ENCODE measurements around the gene SYT12.
A peak's percentile ranks its signal among the peaks of the same experiment; 100 is the strongest.

SYT12 gene

DNA sequence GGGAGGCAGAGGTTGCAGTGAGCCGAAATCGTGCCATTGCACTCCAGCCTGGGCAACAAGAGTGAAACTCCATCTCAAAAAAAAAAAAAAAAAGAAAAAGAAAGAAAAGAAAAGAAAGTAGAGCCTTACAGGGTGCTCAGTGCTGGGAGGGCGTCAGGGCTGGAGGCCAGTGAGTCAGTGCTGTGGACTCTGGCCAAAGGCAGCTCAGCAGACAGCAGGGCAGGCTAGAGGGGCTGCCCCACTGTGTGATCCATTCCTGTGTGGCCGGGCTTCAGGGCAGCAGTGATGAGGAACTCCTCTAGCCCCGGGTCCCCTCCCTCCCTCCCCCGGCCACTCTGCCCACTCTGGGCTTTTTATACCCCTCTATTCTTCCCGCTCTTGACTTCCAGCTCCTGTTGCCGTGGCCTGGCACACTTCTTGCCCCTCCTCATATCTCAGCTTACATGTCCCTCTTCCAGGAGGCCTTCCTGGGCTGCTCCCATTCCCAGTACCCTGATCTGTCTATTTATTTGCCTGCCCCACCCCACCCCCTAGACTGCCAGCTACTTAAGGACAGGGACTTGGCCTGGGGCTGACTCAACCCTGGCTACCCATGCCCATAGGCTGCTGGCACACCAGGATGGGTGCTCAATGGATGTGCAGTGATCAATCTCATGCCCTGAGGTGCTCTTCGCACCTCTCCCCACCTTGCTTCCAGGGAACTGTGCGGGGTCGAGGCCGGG, 10.1 kb downstream of the SYT12 start:
- no peak overlapping the region for H3K4ac ChIP-seq (ENCODE audit: low read length)
- H3K27ac ChIP-seq (replicated peaks; ENCODE audit: low read length), result no peak overlapping the region

DNA sequence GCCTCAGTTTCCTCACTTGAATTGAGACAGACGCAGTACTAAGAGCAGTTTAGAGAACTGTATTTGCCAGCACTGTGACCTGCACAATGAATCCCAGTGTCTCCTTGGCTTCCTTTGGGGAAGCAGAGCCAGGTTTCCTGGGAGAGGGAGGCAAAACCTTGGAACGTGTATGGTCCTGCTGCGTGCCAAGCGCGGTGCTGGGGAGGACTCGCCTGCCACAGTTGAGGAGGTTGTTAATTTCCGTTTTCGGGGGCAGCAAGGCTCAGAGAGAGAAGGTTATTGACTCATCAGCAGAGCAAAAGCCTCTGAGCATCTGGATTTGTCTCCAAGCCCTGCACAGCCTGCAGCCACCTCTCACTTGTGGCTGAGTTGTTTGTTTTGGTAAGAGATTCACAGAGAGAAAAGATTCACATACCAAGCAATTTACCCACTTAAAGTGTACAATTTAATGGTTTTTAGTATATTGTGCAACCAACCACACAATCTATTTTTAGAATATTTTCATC, 10.8 kb downstream of the SYT12 start:
- H4K91ac ChIP-seq (ENCODE audit: low read depth, low read length, poor library complexity), result no peak overlapping the region
- H4K8ac ChIP-seq (ENCODE audit: low read depth, low read length), result no peak overlapping the region
- H2BK12ac ChIP-seq (ENCODE audit: low read length), result no peak overlapping the region
- H3K36me3 ChIP-seq (replicated peaks in 1 of 2; ENCODE audit: control insufficient read depth in 2 of 2, insufficient read depth in 2 of 2, low read length in 2 of 2), result no peaks in the 10 kb centered on the region
- whole genome bisulfite sequencing, 2 donors (ENCODE audit: extremely low coverage in 2 of 2, insufficient read length in 2 of 2, insufficient replicate concordance in 1 of 2), result no CpG with 5 or more reads among the region's 8 CpGs
- no peak overlapping the region for H2AK5ac ChIP-seq (ENCODE audit: low read depth, low read length)
- H3K4me1 ChIP-seq (ENCODE audit: control insufficient read depth in 2 of 2, insufficient read depth in 1 of 2, low read depth in 1 of 2, low read length in 2 of 2), result peaks cover 0 to 3% of the 10 kb centered on the region in 2 donors
- H3K9ac ChIP-seq (ENCODE audit: low read depth, low read length, poor library complexity), result no peak overlapping the region
- H3K4ac ChIP-seq (ENCODE audit: low read length), result no peak overlapping the region
- H3K18ac ChIP-seq (ENCODE audit: low read length), result no peak overlapping the region
- peaks cover 0 to 19% (median 0%) of the 10 kb centered on the region in 3 experiments for H3K27me3 ChIP-seq (ENCODE audit: control insufficient read depth in 3 of 3, insufficient read depth in 3 of 3, low read depth in 1 of 3, low read length in 3 of 3)
- no peak overlapping the region for H3K4me3 ChIP-seq (ENCODE audit: low read length in 2 of 2)
- no peak overlapping the region for H3K14ac ChIP-seq (ENCODE audit: low read length)
- no peak overlapping the region for H3K4me2 ChIP-seq (ENCODE audit: insufficient read depth, low read length, poor library complexity, severe bottlenecking)
- H2BK120ac ChIP-seq (ENCODE audit: low read depth, low read length), result no peak overlapping the region
- no peak overlapping the region for H2BK15ac ChIP-seq (ENCODE audit: low read length)
- no peak overlapping the region for H2AFZ ChIP-seq (ENCODE audit: low read length)
- DNase-seq (ENCODE audit: low spot score), result no peak
- no peak overlapping the region for H2BK5ac ChIP-seq (ENCODE audit: low read length)
- H3K27ac ChIP-seq (replicated peaks; ENCODE audit: low read length), result no peak overlapping the region
- peaks cover 1% of the 10 kb centered on the region for H3K79me1 ChIP-seq (ENCODE audit: low read depth, low read length)
- H3K23ac ChIP-seq (ENCODE audit: low read depth, low read length, poor library complexity), result no peak overlapping the region
- peaks cover 0 to 2% of the 10 kb centered on the region in 2 donors for H3K9me3 ChIP-seq (replicated peaks in 1 of 2; ENCODE audit: control insufficient read depth in 2 of 2, insufficient read depth in 1 of 2, low read depth in 1 of 2, low read length in 2 of 2)

More for the DNA sequence above, 10.1 kb downstream of the SYT12 start:
- Histone ChIP-seq H2AK5ac (ENCODE audit: low read depth, low read length) (no peak overlapping the region), H2BK12ac (ENCODE audit: low read length) (no peak overlapping the region), H4K8ac (ENCODE audit: low read depth, low read length) (no peak overlapping the region), H2BK5ac (ENCODE audit: low read length) (no peak overlapping the region), H4K91ac (ENCODE audit: low read depth, low read length, poor library complexity) (no peak overlapping the region), H2BK120ac (ENCODE audit: low read depth, low read length) (no peak overlapping the region), H3K4me2 (ENCODE audit: insufficient read depth, low read length, poor library complexity, severe bottlenecking) (no peak overlapping the region), H3K79me1 (ENCODE audit: low read depth, low read length) (peaks cover 1% of the 10 kb centered on the region), H2BK15ac (ENCODE audit: low read length) (no peak overlapping the region), H3K23ac (ENCODE audit: low read depth, low read length, poor library complexity) (no peak overlapping the region), H3K18ac (ENCODE audit: low read length) (no peak overlapping the region), H3K36me3 (replicated peaks in 1 of 2; ENCODE audit: control insufficient read depth in 2 of 2, insufficient read depth in 2 of 2, low read length in 2 of 2) (no peaks in the 10 kb centered on the region), H3K9ac (ENCODE audit: low read depth, low read length, poor library complexity) (no peak overlapping the region), H3K4me1 (ENCODE audit: control insufficient read depth in 2 of 2, insufficient read depth in 1 of 2, low read depth in 1 of 2, low read length in 2 of 2) (peaks cover 0 to 5% of the 10 kb centered on the region in 2 donors), H3K9me3 (replicated peaks in 1 of 2; ENCODE audit: control insufficient read depth in 2 of 2, insufficient read depth in 1 of 2, low read depth in 1 of 2, low read length in 2 of 2) (peaks cover 0 to 2% of the 10 kb centered on the region in 2 donors), H3K14ac (ENCODE audit: low read length) (no peak overlapping the region), H3K27me3 (ENCODE audit: control insufficient read depth in 3 of 3, insufficient read depth in 3 of 3, low read depth in 1 of 3, low read length in 3 of 3) (peaks cover 0 to 19% (median 0%) of the 10 kb centered on the region in 3 experiments), H3K4me3 (ENCODE audit: low read length in 2 of 2) (no peak overlapping the region), H2AFZ (ENCODE audit: low read length) (no peak overlapping the region)
- no peak for DNase-seq (ENCODE audit: low spot score)
- no CpG with 5 or more reads among the region's 12 CpGs for WGBS, 2 donors (ENCODE audit: extremely low coverage in 2 of 2, insufficient read length in 2 of 2, insufficient replicate concordance in 1 of 2)

DNA sequence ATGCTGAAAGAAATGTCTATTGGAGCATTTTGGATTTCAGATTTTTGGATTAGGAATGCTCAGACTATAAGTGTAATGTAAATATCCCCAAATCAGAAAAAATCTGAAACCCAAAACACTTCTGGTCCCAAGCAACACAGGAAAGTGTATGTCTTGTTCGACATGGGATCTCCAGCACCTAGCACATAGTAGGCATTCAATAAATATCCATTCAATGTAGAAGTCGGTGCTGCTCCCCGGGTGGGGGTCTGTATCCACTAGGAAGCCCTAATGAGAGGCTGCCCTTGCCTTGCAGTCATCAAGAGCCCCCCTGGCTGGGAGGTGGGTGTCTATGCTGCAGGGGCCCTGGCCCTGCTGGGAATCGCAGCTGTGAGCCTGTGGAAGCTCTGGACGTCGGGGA, 11.4 kb downstream of the SYT12 start:
- no peak overlapping the region for H3K14ac ChIP-seq (ENCODE audit: low read length)
- no peak overlapping the region for H3K23ac ChIP-seq (ENCODE audit: low read depth, low read length, poor library complexity)
- peaks cover 0 to 15% (median 0%) of the 10 kb centered on the region in 3 experiments for H3K27me3 ChIP-seq (ENCODE audit: control insufficient read depth in 3 of 3, insufficient read depth in 3 of 3, low read depth in 1 of 3, low read length in 3 of 3)
- no peak overlapping the region for H4K8ac ChIP-seq (ENCODE audit: low read depth, low read length)
- DNase-seq (ENCODE audit: low spot score), result no peak
- no peaks in the 10 kb centered on the region for H3K36me3 ChIP-seq (replicated peaks in 1 of 2; ENCODE audit: control insufficient read depth in 2 of 2, insufficient read depth in 2 of 2, low read length in 2 of 2)
- H2AK5ac ChIP-seq (ENCODE audit: low read depth, low read length), result peak overlapping the region; percentile 74
- H2AFZ ChIP-seq (ENCODE audit: low read length), result no peak overlapping the region
- H2BK15ac ChIP-seq (ENCODE audit: low read length), result no peak overlapping the region
- H3K9ac ChIP-seq (ENCODE audit: low read depth, low read length, poor library complexity), result peak overlapping the region; percentile 24
- no peak overlapping the region for H2BK12ac ChIP-seq (ENCODE audit: low read length)
- peaks cover 0 to 2% of the 10 kb centered on the region in 2 donors for H3K9me3 ChIP-seq (replicated peaks in 1 of 2; ENCODE audit: control insufficient read depth in 2 of 2, insufficient read depth in 1 of 2, low read depth in 1 of 2, low read length in 2 of 2)
- H2BK5ac ChIP-seq (ENCODE audit: low read length), result no peak overlapping the region
- no peak overlapping the region for H2BK120ac ChIP-seq (ENCODE audit: low read depth, low read length)
- H3K4ac ChIP-seq (ENCODE audit: low read length), result peak overlapping the region; percentile 89
- H3K4me2 ChIP-seq (ENCODE audit: insufficient read depth, low read length, poor library complexity, severe bottlenecking), result no peak overlapping the region
- H4K91ac ChIP-seq (ENCODE audit: low read depth, low read length, poor library complexity), result no peak overlapping the region
- H3K79me1 ChIP-seq (ENCODE audit: low read depth, low read length), result peaks cover 1% of the 10 kb centered on the region
- H3K4me3 ChIP-seq (ENCODE audit: low read length in 2 of 2), result no peak overlapping the region
- WGBS, 2 donors (ENCODE audit: extremely low coverage in 2 of 2, insufficient read length in 2 of 2, insufficient replicate concordance in 1 of 2), result no CpG with 5 or more reads among the region's 6 CpGs
- H3K18ac ChIP-seq (ENCODE audit: low read length), result no peak overlapping the region
- H3K4me1 ChIP-seq (ENCODE audit: control insufficient read depth in 2 of 2, insufficient read depth in 1 of 2, low read depth in 1 of 2, low read length in 2 of 2), result peaks cover 0 to 3% of the 10 kb centered on the region in 2 donors
- H3K27ac ChIP-seq (replicated peaks; ENCODE audit: low read length), result no peak overlapping the region

- Histone ChIP-seq H3K27ac (replicated peaks; ENCODE audit: low read length) (no peak overlapping the region), H2BK5ac (ENCODE audit: low read length) (no peak overlapping the region), H3K27me3 (ENCODE audit: control insufficient read depth in 3 of 3, insufficient read depth in 3 of 3, low read depth in 1 of 3, low read length in 3 of 3) (peaks cover 0 to 19% (median 0%) of the 10 kb centered on the region in 3 experiments), H3K4me2 (ENCODE audit: insufficient read depth, low read length, poor library complexity, severe bottlenecking) (no peak overlapping the region), H3K9me3 (replicated peaks in 1 of 2; ENCODE audit: control insufficient read depth in 2 of 2, insufficient read depth in 1 of 2, low read depth in 1 of 2, low read length in 2 of 2) (no peaks in the 10 kb centered on the region), H4K91ac (ENCODE audit: low read depth, low read length, poor library complexity) (no peak overlapping the region), H3K9ac (ENCODE audit: low read depth, low read length, poor library complexity) (no peak overlapping the region), H4K8ac (ENCODE audit: low read depth, low read length) (no peak overlapping the region), H2BK120ac (ENCODE audit: low read depth, low read length) (no peak overlapping the region), H2AFZ (ENCODE audit: low read length) (no peak overlapping the region), H3K36me3 (replicated peaks in 1 of 2; ENCODE audit: control insufficient read depth in 2 of 2, insufficient read depth in 2 of 2, low read length in 2 of 2) (no peaks in the 10 kb centered on the region), H3K18ac (ENCODE audit: low read length) (peak overlapping the region; percentile 87), H2BK15ac (ENCODE audit: low read length) (peak overlapping the region; percentile 55), H3K79me1 (ENCODE audit: low read depth, low read length) (no peaks in the 10 kb centered on the region), H3K23ac (ENCODE audit: low read depth, low read length, poor library complexity) (peak overlapping the region; percentile 85), H3K4me1 (ENCODE audit: control insufficient read depth in 2 of 2, insufficient read depth in 1 of 2, low read depth in 1 of 2, low read length in 2 of 2) (peaks cover 0 to 10% of the 10 kb centered on the region in 2 donors), H2BK12ac (ENCODE audit: low read length) (peak overlapping the region; percentile 16), H3K4ac (ENCODE audit: low read length) (no peak overlapping the region), H2AK5ac (ENCODE audit: low read depth, low read length) (peak overlapping the region; percentile 89), H3K4me3 (ENCODE audit: low read length in 2 of 2) (no peak overlapping the region), H3K14ac (ENCODE audit: low read length) (no peak overlapping the region)
- WGBS, 2 donors (ENCODE audit: extremely low coverage in 2 of 2, insufficient read length in 2 of 2, insufficient replicate concordance in 1 of 2), result no CpG with 5 or more reads among the region's 12 CpGs
- no peak for DNase-seq (ENCODE audit: low spot score)
Measured at GRCh38 chr11:67040147-67040546, 17.2 kb downstream of the SYT12 start.
